GM12865 (cell line): Measurements from ENCODE around the gene EDN3.

Source experiments
- DNase-seq: peaks from one replicate; pipeline ENCODE4 v3.0.0; 2010; ENCODE audit warnings: low read depth
- H3K4me3 ChIP-seq: 2 replicates; pipeline ENCODE4 v1.5.1; 2011; ENCODE audit warnings: mild to moderate bottlenecking, low read depth, low read length, control low read depth
- TF ChIP-seq, protein P1 (sequence below): IDR thresholded peaks from 2 replicates; pipeline ENCODE4 v1.5.1; 2011; ENCODE audit warnings: low read length, control low read depth, low read depth, inconsistent platforms; ENCODE audit not compliant: insufficient read depth; ENCODE audit errors: missing control alignments

Gene EDN3

GRCh38 chr20:59318201-59318790, 17.9 kb downstream of the EDN3 start:
- no peak overlapping the region for H3K4me3 ChIP-seq
- DNase-seq = no peak
- TF ChIP-seq, protein P1, sequence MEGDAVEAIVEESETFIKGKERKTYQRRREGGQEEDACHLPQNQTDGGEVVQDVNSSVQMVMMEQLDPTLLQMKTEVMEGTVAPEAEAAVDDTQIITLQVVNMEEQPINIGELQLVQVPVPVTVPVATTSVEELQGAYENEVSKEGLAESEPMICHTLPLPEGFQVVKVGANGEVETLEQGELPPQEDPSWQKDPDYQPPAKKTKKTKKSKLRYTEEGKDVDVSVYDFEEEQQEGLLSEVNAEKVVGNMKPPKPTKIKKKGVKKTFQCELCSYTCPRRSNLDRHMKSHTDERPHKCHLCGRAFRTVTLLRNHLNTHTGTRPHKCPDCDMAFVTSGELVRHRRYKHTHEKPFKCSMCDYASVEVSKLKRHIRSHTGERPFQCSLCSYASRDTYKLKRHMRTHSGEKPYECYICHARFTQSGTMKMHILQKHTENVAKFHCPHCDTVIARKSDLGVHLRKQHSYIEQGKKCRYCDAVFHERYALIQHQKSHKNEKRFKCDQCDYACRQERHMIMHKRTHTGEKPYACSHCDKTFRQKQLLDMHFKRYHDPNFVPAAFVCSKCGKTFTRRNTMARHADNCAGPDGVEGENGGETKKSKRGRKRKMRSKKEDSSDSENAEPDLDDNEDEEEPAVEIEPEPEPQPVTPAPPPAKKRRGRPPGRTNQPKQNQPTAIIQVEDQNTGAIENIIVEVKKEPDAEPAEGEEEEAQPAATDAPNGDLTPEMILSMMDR = no peak

DNA sequence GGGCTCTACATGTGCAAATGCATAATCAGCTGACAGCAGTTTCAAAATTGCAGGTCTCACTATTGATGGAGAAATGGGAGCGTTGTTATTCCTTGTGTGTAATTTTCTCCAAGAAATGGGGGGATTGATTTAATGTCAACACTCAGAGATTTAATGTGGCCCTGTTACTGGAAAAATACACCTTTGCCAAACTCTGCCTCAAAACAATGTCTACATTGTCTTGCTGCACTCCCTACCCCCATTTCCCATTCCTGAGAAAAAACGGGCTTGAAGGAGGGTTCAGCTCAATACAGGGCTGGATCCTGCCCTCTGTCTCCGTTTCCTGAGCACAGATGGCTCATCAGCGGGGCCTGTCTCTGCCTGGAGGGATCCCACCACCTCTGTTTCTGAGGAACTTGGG, 18.4 kb downstream of the EDN3 start:
- no peak overlapping the region for H3K4me3 ChIP-seq
- TF ChIP-seq, protein P1 = no peak
- no peak for DNase-seq

DNA sequence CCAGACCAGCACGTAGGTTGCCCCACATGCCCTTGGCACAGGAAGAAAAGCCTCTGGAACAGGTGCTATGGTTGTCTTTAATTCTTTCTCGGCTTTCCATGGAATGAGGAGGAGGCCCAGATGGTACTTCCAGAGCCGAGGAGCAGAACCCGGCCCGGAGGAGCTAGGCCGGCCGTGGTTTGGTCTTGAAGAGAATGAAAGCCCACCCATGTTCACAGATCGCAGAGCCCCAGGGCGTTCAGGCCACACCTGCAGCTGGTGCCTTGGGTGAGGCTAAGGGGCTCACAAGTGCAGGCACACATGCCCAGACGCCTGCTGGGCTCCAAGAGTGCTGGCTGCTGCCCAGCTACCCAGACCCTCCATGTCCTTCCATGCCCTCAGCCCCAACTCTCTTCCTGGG, 20.0 kb downstream of the EDN3 start:
- TF ChIP-seq, protein P1 = no peak
- no peak for DNase-seq

DNA sequence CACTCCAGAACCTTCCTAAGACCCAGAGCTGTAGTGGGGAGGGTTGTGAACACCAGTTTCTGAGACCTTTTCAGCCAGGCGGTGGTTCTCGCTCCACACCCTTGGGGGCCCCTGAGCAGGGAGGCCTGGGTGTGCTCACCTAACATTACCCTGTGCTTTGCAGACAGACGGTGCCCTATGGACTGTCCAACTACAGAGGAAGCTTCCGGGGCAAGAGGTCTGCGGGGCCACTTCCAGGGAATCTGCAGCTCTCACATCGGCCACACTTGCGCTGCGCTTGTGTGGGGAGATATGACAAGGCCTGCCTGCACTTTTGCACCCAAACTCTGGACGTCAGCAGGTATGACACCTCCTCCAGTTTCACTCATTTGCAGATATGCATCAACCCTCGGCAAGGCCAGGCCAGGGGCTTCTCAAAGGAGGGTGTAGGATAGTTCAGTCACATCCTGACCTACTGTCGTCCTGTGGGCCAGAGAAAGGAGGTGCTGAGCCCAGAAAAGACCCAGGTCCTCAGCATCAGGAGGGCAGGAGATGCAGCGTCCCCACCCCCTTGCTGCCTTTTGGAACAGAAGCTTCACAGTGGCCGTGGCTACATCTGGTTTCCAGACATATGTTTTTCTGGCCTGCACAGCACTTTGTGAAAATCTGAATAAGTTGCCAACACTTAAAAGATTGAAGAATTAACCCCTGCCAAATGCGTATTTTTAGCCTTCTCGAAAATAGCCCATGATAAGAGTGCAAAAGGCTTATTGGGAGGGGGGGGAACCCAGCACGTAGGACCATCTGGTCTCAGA, 20.6 kb downstream of the EDN3 start:
- TF ChIP-seq, protein P1 = no peak
- no peak overlapping the region for H3K4me3 ChIP-seq
- DNase-seq = no peak

More for the DNA sequence above, 20.0 kb downstream of the EDN3 start:
- no peak overlapping the region for H3K4me3 ChIP-seq

DNA sequence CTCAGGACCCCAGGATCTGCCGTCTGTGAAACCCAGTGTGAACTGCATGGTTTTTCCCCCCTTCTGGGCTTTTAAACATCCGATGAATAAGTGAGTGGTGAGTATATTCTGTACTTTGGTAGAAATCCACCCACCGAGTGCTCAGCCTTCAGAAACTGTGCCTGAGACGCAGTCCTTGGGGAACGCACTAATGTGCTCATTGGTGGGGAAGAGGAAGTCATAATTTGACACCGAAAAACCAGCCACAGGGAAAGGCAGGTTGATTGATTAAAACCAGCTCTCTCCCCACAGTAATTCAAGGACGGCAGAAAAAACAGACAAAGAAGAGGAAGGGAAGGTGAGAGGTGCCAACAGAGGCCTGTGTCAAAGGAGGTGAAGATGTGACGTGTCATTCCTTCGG, 21.7 kb downstream of the EDN3 start:
- H3K4me3 ChIP-seq = no peak overlapping the region
- DNase-seq = no peak
- TF ChIP-seq, protein P1 = no peak

GRCh38 chr20:59322585-59323454, 22.4 kb downstream of the EDN3 start:
- TF ChIP-seq, protein P1 = no peak
- DNase-seq = no peak
- no peak overlapping the region for H3K4me3 ChIP-seq
